Activated naive CD4-positive, alpha-beta T cell treated with anti-CD3 and anti-CD28 coated beads, Interleukin-2, amount 10 ng/mL, durations not matched to agents 7 days and 5 days (primary cell): ENCODE data around the gene LGR6.

Source experiments
- CTCF ChIA-PET: fragments of 350-600 bp; sonication (Branson Sonifier 250); formaldehyde crosslinking; loops from one replicate; lab custom pipeline; 2021; ENCODE audit warnings: antibody characterized with exemption; lab: Charles Lee
- DNase-seq: peaks from one replicate; pipeline ENCODE4 v3.0.0-alpha.2; 2020
- H3K27ac Mint-ChIP-seq: one replicate; pipeline ENCODE4 v1.8.0; 2021; ENCODE audit warnings: mild to moderate bottlenecking, moderate library complexity, mixed read lengths
- H3K27me3 Mint-ChIP-seq: one replicate; pipeline ENCODE4 v1.8.0; 2021; ENCODE audit warnings: mild to moderate bottlenecking, mixed read lengths
- H3K36me3 Mint-ChIP-seq: one replicate; pipeline ENCODE4 v1.8.0; 2021; ENCODE audit warnings: mixed read lengths
- H3K4me1 Mint-ChIP-seq: one replicate; pipeline ENCODE4 v1.8.0; 2021; ENCODE audit warnings: mixed read lengths
- H3K4me3 Mint-ChIP-seq: one replicate; pipeline ENCODE4 v1.8.0; 2021; ENCODE audit warnings: mild to moderate bottlenecking, moderate library complexity, mixed read lengths
- H3K9me3 Mint-ChIP-seq: one replicate; pipeline ENCODE4 v1.8.0; 2021; ENCODE audit warnings: mixed read lengths

Gene LGR6

DNA sequence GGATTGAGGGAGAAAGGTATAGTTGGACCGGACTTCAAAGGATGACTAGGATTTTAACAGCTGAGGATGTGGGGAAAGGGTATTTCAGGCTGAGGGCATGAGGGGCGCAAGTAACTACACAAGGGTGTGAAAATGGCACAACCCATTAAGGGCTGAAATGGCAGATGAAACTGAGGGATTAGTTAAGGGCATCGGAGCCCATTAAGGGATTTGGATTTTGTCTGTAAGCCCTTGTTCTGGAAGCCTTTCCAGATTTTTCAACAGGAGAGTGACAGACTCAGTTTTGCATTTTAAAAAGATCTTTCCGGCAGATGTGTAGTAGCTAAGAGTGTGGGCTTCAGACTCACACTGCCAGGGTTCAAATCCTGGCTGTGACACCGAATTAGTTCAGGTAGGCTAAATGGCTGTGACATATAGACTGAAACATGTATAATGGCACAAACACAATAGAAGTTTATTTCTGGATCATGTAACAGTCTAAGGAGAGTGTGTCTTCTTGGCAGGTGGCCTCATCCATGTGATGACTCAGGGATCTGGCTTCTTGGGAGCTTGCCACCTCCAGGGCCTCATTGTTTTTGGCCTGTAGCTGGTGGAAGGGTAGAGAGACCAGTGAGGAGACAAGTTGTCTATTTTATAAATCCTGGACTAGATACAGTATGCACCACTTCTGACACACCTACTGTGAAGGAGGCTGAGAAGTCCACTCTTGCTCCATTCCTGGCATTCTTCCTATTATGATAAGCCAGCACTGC is 98.5 kb downstream of the LGR6 start:
- Mint-ChIP-seq H3K27ac (no peak overlapping the region), H3K36me3 (no peaks in the 10 kb centered on the region), H3K9me3 (no peaks in the 10 kb centered on the region), H3K4me3 (no peak overlapping the region), H3K27me3 (peaks cover 28% of the 10 kb centered on the region), H3K4me1 (peaks cover 18% of the 10 kb centered on the region)
- DNase-seq: no peak
- CTCF ChIA-PET: interaction anchor here (0.8 kb wide), 1 partner anchor 54 kb away, joined by 3 read pairs; no protein-coding TSS in a partner anchor

DNA sequence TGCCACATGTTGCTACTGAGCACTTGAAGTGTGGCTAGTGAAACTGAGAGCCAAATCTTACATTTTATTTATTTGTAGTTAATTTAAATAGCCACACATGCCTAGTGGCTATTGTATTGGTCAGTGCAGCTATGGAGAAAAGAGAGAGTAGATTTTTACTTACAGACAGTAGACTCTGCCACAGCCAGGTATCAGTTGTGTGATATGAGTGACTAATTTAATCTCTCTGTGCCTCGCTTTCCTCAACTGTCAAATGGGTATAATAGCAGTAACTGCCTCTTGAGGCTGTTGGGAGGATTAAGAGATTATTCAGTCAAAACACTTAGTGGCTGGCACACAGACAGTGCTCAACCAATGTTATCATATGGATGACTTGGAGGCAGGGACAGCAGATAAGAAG is 99.2 kb downstream of the LGR6 start:
- DNase-seq: no peak
- Mint-ChIP-seq H3K4me1 (peaks cover 18% of the 10 kb centered on the region), H3K27ac (no peak overlapping the region), H3K27me3 (peaks cover 24% of the 10 kb centered on the region), H3K4me3 (no peak overlapping the region), H3K9me3 (no peaks in the 10 kb centered on the region), H3K36me3 (no peaks in the 10 kb centered on the region)
- CTCF ChIA-PET: no interaction called here

DNA sequence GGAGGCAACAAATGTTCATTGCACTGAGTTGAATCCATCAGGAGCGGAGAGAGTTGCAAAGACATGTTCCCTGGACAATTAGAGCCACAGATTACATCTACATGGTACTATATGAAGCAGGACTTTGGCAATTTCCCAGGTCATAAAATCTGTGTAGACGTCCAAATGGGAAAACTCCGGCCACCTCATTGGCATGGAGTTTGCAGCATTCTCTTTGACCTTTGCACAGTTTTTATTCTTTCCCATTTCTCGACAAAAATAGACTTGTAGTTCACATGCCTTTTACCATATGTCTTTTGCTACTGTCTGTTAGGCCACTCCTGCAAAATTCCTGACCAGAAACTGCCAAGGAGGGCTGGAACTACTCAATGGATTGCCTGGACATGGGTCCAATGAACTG is 100.0 kb downstream of the LGR6 start:
- CTCF ChIA-PET: no interaction called here
- no peak overlapping the region for H3K27ac Mint-ChIP-seq
- no peaks in the 10 kb centered on the region for H3K36me3 Mint-ChIP-seq

DNA sequence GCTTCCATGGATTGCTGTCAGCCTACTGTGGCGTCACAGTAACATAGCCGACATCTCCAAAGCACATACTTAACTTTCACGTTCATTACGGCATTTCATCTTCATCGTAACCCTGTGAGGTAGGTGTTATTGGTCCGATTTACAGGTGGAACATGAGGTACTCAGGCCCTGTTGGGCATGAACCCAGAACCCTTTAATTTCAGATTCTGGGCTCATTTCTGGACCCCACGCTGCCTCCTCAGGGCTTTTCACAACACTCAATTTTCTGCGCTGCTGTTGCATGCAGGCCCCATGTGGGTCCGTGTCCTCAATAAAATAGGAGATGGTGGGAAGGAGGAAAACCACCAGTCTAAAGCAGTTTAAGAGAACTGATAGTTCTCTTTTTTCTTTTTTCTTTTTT is 108.6 kb downstream of the LGR6 start:
- CTCF ChIA-PET: interaction anchor here (0.9 to 1.3 kb wide), 2 partner anchors 14 to 26 kb away, joined by 4 read pairs; no protein-coding TSS in a partner anchor
- no peak overlapping the region for H3K27ac Mint-ChIP-seq
- DNase-seq: no peak
- peaks cover 6% of the 10 kb centered on the region for H3K4me1 Mint-ChIP-seq
- H3K27me3 Mint-ChIP-seq: peaks cover 38% of the 10 kb centered on the region
- H3K9me3 Mint-ChIP-seq: no peaks in the 10 kb centered on the region
- no peak overlapping the region for H3K4me3 Mint-ChIP-seq
- H3K36me3 Mint-ChIP-seq: no peaks in the 10 kb centered on the region

More for the DNA sequence above, 100.0 kb downstream of the LGR6 start:
- H3K4me1 Mint-ChIP-seq: peaks cover 18% of the 10 kb centered on the region
- no peak overlapping the region for H3K4me3 Mint-ChIP-seq
- peaks cover 20% of the 10 kb centered on the region for H3K27me3 Mint-ChIP-seq
- no peaks in the 10 kb centered on the region for H3K9me3 Mint-ChIP-seq
- DNase-seq: no peak

DNA sequence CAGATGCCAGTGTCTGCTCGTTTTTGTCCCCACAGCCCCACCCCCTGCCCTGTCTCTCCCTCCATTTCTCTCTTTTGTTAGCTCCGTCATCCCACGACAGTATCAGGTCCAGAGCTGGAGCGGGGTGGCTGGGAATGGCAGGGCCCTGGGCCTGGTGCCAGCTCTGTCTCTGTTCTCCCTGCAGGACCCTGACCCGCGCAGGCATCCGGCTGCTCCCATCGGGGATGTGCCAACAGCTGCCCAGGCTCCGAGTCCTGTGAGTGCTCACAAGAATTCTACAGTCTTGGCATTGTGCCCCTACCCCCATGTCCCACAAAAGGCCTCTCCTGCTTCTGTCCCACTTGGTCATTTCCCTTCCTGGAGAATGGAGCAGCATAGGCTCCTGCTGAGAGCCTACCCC is 110.8 kb downstream of the LGR6 start:
- H3K27me3 Mint-ChIP-seq: peaks cover 47% of the 10 kb centered on the region
- no peak overlapping the region for H3K27ac Mint-ChIP-seq

DNA sequence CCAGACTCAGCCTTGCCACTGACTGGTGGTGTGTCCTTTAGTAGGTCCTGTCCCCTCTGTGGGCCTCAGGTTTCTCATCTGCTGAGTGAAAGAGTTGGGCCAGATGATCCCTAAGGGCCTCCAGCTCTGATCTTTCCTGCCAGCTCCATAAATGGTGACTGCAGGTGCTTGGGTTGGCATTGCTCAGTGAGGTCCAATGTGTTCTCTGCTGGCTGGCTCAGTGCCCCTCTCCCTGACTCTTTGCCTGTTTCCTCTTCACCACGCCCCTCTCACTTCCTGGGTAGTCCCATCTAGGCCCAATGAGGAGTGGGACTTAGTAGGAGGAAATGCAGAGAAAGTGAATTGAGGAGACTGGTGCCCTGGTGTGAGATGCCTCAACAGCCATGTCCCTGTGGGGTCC is 111.6 kb downstream of the LGR6 start:
- DNase-seq: no peak
- peak overlapping the region; percentile 30 for H3K27ac Mint-ChIP-seq

More for the DNA sequence above, 110.8 kb downstream of the LGR6 start:
- CTCF ChIA-PET: interaction anchor here (2.7 to 3.1 kb wide), 2 partner anchors 10 to 112 kb away, joined by 16 to 21 read pairs; partner anchors contain the start of gene LGR6
- H3K4me1 Mint-ChIP-seq: peaks cover 6% of the 10 kb centered on the region
- no peaks in the 10 kb centered on the region for H3K9me3 Mint-ChIP-seq
- H3K36me3 Mint-ChIP-seq: no peaks in the 10 kb centered on the region
- DNase-seq: no peak
- no peak overlapping the region for H3K4me3 Mint-ChIP-seq

DNA sequence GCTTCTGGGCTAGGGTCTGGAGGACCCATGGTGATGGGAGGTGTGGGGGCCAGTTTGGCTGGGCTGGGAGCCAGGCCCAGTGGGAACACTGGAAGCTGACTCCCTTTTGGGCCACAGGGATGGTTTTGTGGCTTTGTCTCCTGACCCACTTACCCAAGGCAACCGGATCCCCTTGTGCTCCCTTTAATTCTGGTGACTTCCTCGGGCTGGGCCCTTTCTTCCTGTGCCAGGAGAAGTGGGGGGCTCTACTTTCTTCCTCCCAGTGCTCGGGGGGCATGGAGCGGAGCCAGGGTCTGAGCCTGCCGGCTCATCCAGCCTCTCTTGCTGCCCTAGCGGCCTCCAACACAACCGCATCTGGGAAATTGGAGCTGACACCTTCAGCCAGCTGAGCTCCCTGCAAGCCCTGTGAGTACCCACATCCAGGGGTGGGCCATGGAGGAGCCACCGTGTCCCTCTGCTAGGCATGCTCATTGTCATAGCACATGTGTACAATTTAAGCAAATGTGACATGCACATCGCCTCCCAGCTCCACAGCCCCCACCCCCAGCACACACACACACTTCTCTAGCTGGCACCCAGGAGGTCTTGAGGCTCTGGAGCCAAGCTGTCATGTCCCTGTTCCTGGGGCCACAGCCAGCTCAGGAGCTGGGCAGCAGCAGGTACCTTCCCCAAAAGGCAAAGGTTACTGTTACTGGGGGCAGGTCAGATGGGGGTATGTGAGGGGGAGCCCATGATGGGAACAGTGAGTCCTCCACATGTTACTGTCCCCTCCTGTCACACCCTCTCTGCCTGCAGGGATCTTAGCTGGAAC is 113.1 kb downstream of the LGR6 start:
- Mint-ChIP-seq H3K36me3 (no peaks in the 10 kb centered on the region), H3K4me3 (no peak overlapping the region), H3K9me3 (no peaks in the 10 kb centered on the region), H3K4me1 (peaks cover 6% of the 10 kb centered on the region), H3K27me3 (peaks cover 44% of the 10 kb centered on the region), H3K27ac (no peak overlapping the region)
- peak; percentile 12 for DNase-seq
- CTCF ChIA-PET: interaction anchor here (0.6 to 3.0 kb wide), 7 partner anchors 9 to 939 kb away, joined by 3 to 16 read pairs (median 4); partner anchors contain the start of gene LGR6

More for the DNA sequence above, 111.6 kb downstream of the LGR6 start:
- peaks cover 51% of the 10 kb centered on the region for H3K27me3 Mint-ChIP-seq
- no peak overlapping the region for H3K4me3 Mint-ChIP-seq
- H3K4me1 Mint-ChIP-seq: peaks cover 6% of the 10 kb centered on the region
- CTCF ChIA-PET: interaction anchor here (2.7 to 3.1 kb wide), 2 partner anchors 10 to 112 kb away, joined by 16 to 21 read pairs; partner anchors contain the start of gene LGR6
- no peaks in the 10 kb centered on the region for H3K36me3 Mint-ChIP-seq
- no peaks in the 10 kb centered on the region for H3K9me3 Mint-ChIP-seq

DNA sequence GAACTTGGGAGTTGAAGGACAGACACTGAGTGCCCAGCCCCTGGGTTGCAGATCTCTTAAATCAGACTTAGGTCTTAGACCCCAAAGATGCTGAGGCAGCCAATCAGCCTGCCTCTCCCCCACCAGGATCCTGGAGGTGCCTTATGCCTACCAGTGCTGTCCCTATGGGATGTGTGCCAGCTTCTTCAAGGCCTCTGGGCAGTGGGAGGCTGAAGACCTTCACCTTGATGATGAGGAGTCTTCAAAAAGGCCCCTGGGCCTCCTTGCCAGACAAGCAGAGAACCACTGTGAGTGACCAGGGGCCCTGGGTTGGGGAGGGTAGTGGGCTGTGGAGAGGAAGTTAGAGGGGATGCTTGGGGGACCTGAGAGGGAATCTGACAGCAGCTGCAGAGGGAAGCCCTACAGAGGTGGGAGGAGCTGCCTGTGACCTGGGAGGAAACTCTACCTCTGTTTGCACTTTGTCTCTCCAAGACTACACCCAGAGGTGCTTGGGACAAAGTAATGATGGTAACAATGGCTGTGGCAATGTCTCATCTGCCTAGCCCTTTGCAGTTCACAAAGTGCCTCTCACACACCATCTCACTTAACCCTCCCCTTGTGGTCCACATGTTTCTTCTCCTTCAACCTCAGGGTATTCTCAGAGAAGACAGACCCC is 116.6 kb downstream of the LGR6 start:
- Mint-ChIP-seq H3K9me3 (no peaks in the 10 kb centered on the region), H3K4me1 (peaks cover 5% of the 10 kb centered on the region), H3K27ac (no peak overlapping the region), H3K27me3 (peaks cover 47% of the 10 kb centered on the region), H3K36me3 (no peaks in the 10 kb centered on the region), H3K4me3 (no peak overlapping the region)
- no peak for DNase-seq
- CTCF ChIA-PET: no interaction called here

DNA sequence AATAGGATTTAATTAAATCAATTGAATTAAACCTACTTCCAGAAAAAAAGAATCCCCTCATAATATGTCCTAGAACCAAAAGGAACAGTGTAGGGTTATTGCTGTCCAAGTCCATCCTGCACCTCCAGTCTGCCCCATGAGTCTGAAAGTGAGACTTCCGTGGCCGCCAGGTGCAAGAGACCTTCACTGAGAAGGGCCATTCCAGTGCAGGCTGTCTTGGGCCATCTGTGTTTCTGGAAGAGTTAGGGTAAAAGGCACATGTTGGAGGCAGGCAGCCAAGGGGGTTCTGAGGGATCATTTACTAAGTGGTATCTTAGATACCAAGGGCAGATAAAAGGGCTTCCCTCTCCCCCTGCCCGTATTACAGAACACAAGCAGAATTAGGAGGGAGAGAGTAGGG is 117.1 kb downstream of the LGR6 start:
- DNase-seq: no peak
- Mint-ChIP-seq H3K4me1 (no peaks in the 10 kb centered on the region), H3K36me3 (no peaks in the 10 kb centered on the region), H3K9me3 (no peaks in the 10 kb centered on the region), H3K27me3 (peaks cover 47% of the 10 kb centered on the region), H3K4me3 (no peak overlapping the region), H3K27ac (no peak overlapping the region)
- CTCF ChIA-PET: no interaction called here

DNA sequence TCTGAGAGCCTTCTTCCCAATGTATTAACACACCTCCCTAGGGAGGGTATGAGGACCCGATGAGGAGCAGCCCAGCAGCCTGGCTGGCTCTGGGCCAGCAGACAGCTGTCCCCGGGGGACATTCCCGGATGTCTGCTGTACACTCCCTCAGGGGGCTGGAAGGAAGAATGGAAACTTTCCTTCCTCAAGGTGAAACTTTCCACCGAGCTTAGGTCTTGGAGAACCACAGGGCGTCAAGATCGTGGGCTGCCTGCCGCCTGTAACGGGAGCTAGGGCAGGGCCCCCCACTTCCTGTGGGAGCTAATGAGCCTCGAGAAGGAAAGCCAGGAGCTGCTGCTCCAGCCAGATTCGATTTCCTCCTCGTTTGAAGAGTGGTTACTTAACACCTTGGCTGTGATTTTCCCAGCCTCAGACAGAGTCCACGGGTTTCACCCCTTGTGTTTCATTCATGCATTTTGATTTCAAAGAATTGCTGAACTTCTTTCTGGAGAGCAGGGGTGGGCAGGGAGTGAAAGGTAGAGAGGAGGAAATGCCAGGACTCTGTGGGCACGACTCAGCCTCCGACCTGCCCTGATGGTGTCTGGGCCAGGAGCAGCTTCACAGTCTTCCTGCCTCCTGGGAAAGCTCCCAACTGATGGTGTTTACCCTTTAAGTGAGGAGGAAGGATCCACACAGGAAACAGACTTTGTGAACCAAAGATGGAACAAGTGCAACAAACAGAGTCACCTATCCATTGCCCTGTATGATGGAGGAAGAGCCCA is 118.5 kb downstream of the LGR6 start:
- no peak for DNase-seq
- Mint-ChIP-seq H3K27me3 (peaks cover 45% of the 10 kb centered on the region), H3K9me3 (no peaks in the 10 kb centered on the region), H3K4me3 (no peak overlapping the region), H3K27ac (no peak overlapping the region), H3K4me1 (no peaks in the 10 kb centered on the region), H3K36me3 (no peaks in the 10 kb centered on the region)
- CTCF ChIA-PET: interaction anchor here (1.3 to 1.8 kb wide), 3 partner anchors 37 to 119 kb away, joined by 3 to 9 read pairs (median 4); partner anchors contain the start of gene LGR6

DNA sequence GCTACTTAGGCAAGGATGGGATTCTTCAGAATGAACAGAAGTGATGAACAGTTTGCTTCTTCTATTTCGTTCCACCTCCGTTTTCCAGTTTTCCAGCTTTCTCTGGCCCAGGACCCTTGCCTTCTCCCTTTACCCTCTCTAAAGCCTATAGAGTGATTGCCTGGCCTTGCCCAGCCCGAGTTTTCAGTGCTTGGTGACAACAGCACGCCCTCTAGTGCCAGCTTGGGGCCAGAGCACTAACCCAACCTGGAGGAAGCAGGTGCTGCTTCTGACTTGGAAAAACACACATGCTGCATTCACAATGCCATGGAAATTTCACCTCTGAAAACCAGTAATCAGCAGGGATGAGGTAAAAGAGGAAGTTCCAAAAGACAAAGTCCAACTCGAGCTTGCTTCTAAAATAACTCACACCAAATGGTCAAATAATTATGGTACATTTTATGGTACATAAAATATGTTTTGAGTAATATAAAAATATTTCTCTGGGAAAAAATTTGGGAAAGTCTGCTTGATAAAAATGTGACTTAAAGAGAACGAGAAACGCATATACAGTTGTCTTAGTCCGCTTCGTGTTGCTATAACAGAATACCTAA is 122.1 kb downstream of the LGR6 start:
- no peak overlapping the region for H3K4me3 Mint-ChIP-seq
- CTCF ChIA-PET: interaction anchor here (0.8 to 6.7 kb wide), 18 partner anchors 9 to 161 kb away, joined by 3 to 93 read pairs (median 4); partner anchors contain the start of gene LGR6
- peaks cover 32% of the 10 kb centered on the region for H3K27me3 Mint-ChIP-seq
- H3K27ac Mint-ChIP-seq: no peak overlapping the region
- no peaks in the 10 kb centered on the region for H3K36me3 Mint-ChIP-seq
- DNase-seq: peak; percentile 86
- H3K4me1 Mint-ChIP-seq: no peaks in the 10 kb centered on the region
- H3K9me3 Mint-ChIP-seq: no peaks in the 10 kb centered on the region

DNA sequence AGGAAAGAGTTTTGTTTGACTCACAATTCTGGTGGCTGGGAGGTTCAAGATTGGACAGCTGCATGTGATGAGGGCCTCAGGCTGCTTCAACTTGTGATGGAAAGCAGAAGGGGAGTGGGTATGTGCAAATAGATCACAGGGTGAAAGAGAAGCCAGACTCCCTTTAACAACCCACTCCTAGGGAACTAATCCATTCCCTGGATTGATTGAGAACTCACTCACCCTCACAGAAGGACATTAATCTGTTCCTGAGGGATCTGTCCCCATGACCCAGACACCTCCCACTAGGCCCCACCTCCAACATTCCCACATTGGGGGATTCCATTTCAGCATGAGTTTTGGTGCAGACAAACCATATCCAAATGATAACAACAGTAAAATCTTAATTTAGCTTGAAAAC is 122.6 kb downstream of the LGR6 start:
- Mint-ChIP-seq H3K4me3 (no peak overlapping the region), H3K4me1 (no peaks in the 10 kb centered on the region), H3K9me3 (no peaks in the 10 kb centered on the region), H3K36me3 (no peaks in the 10 kb centered on the region), H3K27me3 (peaks cover 32% of the 10 kb centered on the region), H3K27ac (no peak overlapping the region)
- no peak for DNase-seq
- CTCF ChIA-PET: interaction anchor here (0.8 to 6.7 kb wide), 19 partner anchors 9 to 169 kb away, joined by 3 to 93 read pairs (median 6); partner anchors contain the start of gene LGR6
